NCI-H1436 (cell line): ENCODE measurements around the gene TSEN2.

Experiments
- DNase-seq: peaks from one replicate; lab custom pipeline; 2025; lab: John Stamatoyannopoulos, UW

Gene TSEN2

GRCh38 chr3:12556314-12556689 lies 72.0 kb downstream of the TSEN2 start:
- DNase-seq, result no peak

- peak; percentile 22 for DNase-seq
Observed at GRCh38 chr3:12556690-12557472, 72.6 kb downstream of the TSEN2 start, which contains the start of gene MKRN2. MKRN2 (plus strand) TSS chr3:12557087; CDS start chr3:12557151, 64 bp downstream.

GRCh38 chr3:12557473-12558100 lies 73.3 kb downstream of the TSEN2 start:
- DNase-seq, result no peak

- no peak for DNase-seq
Observed at GRCh38 chr3:12558706-12559105, 74.4 kb downstream of the TSEN2 start.

- DNase-seq, result no peak
Observed at GRCh38 chr3:12559520-12559919, 75.2 kb downstream of the TSEN2 start.

- no peak for DNase-seq
Observed at GRCh38 chr3:12560505-12561190, 76.4 kb downstream of the TSEN2 start.

- DNase-seq, result no peak
Observed at GRCh38 chr3:12561397-12561796, 77.1 kb downstream of the TSEN2 start.

- no peak for DNase-seq
Observed at GRCh38 chr3:12562451-12562850, 78.2 kb downstream of the TSEN2 start.

GRCh38 chr3:12566976-12567375 lies 82.7 kb downstream of the TSEN2 start:
- no peak for DNase-seq

- DNase-seq, result no peak
Observed at GRCh38 chr3:12568747-12569146, 84.5 kb downstream of the TSEN2 start.

- DNase-seq, result no peak
Observed at GRCh38 chr3:12569836-12570235, 85.6 kb downstream of the TSEN2 start.

- DNase-seq, result no peak
Observed at GRCh38 chr3:12571986-12572385, 87.7 kb downstream of the TSEN2 start.

- DNase-seq, result no peak
Observed at GRCh38 chr3:12574131-12574530, 89.9 kb downstream of the TSEN2 start.

GRCh38 chr3:12574661-12575060 lies 90.4 kb downstream of the TSEN2 start:
- no peak for DNase-seq

- DNase-seq, result no peak
Observed at GRCh38 chr3:12577379-12577778, 93.1 kb downstream of the TSEN2 start.

- DNase-seq, result no peak
Observed at GRCh38 chr3:12578742-12579141, 94.5 kb downstream of the TSEN2 start.

- no peak for DNase-seq
Observed at GRCh38 chr3:12579456-12579855, 95.2 kb downstream of the TSEN2 start.

GRCh38 chr3:12579905-12580304 lies 95.6 kb downstream of the TSEN2 start:
- DNase-seq, result no peak

GRCh38 chr3:12582730-12583129 lies 98.5 kb downstream of the TSEN2 start:
- no peak for DNase-seq
